ENCODE measurements around the gene PPP3CA.

DNA sequence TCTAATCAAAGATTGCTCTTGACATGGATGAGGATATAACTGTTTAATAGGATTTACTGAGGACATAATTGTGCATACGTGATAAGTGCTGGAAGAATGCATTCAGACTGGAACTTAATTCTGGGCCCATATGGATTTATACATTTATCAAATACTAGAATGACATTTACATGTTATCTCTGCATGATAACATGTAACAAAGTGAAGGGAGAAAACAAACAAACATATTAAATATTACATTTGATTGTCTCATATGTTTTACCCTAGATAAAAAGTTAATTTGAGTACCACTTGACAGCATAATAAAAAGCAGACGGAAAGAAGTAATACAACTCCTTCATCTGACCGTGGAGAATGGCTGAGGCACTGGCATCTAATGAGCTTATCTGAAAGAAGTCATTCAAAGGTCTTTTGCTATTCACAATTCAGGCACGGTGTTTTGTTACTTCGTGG lies 297.8 kb downstream of the PPP3CA start:
- no peak for TF ChIP-seq EZH2 (IDR thresholded peaks at IDR 0.05; ENCODE audit: borderline replicate concordance, low read depth, low read length, poor library complexity, severe bottlenecking)
- TF ChIP-seq, protein P1, sequence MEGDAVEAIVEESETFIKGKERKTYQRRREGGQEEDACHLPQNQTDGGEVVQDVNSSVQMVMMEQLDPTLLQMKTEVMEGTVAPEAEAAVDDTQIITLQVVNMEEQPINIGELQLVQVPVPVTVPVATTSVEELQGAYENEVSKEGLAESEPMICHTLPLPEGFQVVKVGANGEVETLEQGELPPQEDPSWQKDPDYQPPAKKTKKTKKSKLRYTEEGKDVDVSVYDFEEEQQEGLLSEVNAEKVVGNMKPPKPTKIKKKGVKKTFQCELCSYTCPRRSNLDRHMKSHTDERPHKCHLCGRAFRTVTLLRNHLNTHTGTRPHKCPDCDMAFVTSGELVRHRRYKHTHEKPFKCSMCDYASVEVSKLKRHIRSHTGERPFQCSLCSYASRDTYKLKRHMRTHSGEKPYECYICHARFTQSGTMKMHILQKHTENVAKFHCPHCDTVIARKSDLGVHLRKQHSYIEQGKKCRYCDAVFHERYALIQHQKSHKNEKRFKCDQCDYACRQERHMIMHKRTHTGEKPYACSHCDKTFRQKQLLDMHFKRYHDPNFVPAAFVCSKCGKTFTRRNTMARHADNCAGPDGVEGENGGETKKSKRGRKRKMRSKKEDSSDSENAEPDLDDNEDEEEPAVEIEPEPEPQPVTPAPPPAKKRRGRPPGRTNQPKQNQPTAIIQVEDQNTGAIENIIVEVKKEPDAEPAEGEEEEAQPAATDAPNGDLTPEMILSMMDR (conservative IDR thresholded peaks at IDR 0.05; ENCODE audit: low read depth, low read length) = no peak

Data from A673 (cell line).